Activated T-cell treated with anti-CD3 and anti-CD28 coated beads for 24 hours (primary cell): ENCODE measurements around the gene FOXD1.
"Not testable (repeated sequence)": the region's sequence is repeated elsewhere in the genome, so short reads cannot be mapped to it uniquely, and the experiment has no call there.

Source experiments
- DNase-seq: peaks from one replicate; pipeline ENCODE4 v3.0.0-alpha.2; 2020; ENCODE audit warnings: low read depth

Gene FOXD1

DNA sequence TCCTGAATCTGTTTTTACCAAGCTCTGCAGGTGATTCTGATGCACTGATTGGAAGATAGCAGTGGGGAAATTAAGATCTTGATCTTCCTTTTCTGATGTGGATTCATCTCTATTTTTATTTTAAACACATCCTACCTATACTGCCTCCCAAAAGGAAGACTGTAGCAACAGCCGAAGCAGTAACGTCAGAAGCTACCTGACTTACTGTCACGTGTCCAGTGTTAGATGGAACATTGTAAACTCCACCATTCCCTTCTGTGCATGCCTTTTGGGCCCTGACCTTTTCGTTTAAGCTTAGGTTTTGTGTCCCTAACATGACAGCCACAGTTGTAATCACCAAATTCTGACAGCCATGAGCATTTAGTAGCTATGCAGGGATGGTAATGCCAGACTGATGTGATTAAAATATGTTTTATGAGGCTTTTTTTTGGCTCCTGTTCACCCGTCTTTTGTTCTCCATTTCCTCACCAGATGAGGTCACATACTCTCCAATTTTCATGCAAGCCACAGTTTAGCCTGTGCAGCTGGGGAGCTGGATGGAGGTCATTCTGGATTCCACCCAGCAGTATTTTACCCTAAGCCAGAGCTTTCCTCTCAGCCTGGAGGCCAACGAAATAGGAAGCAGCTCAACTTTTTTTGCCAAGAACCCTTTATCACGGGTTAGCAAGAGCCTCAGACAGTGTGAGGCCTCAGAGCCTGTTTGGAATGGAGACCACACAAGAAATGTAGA lies 15.6 kb upstream of the FOXD1 start:
- no peak for DNase-seq

DNA sequence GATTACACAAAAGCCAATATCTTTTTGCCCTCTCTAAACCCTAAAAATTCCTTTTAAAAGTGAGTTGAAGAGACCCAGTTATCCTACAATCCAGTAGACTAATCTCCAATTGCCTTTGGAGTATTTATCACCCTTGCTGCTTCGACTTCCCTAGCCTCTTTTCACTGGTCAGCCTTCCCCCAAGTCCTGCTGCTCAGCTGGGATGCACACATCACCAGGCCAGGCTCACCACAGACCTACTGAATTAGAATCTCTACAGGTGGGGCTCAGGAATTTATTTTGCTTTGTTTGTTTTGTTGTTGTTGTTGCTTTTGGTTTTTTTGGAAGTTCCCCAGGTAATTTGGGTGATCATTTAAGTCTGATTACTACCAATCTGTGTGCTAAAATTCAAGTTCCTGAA lies 11.6 kb upstream of the FOXD1 start:
- no peak for DNase-seq

DNA sequence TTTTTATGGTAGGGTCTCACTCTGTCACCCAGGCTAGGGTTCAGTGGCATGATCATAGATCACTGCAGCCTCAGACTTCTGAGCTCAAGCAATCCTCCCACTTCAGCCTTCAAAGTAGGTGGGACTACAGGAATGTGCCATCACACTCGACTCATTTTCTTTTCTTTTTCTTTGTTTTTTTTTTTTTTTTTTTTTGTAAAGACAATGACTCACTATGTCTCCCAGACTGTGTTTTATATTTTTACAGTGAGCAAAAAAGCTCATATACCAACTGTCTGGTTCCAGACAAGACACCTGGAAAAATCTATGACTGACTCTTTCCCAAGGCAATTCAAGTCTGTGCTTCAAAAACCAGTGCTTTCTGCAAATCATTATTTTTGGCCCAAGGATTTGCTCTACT lies 10.8 kb upstream of the FOXD1 start:
- DNase-seq: no peak

DNA sequence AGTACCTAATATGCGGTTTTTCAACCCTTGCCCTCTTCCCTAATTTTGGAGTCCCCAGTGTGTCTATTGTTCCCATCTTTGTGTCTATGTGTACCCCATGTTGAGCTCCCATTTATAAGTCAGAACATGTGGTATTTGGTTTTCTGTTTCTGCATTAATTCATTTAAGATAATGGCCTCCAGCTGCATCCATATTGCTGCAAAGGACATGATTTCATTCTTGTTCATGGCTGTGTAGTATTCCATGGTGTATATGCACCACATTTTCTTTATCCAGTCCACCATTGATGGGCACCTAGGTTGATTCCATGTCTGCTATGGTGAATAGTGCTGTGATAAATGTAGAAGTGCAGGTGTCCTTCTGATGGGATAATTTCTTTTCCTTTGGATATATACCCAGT lies 7.9 kb upstream of the FOXD1 start:
- DNase-seq: not testable (repeated sequence)

DNA sequence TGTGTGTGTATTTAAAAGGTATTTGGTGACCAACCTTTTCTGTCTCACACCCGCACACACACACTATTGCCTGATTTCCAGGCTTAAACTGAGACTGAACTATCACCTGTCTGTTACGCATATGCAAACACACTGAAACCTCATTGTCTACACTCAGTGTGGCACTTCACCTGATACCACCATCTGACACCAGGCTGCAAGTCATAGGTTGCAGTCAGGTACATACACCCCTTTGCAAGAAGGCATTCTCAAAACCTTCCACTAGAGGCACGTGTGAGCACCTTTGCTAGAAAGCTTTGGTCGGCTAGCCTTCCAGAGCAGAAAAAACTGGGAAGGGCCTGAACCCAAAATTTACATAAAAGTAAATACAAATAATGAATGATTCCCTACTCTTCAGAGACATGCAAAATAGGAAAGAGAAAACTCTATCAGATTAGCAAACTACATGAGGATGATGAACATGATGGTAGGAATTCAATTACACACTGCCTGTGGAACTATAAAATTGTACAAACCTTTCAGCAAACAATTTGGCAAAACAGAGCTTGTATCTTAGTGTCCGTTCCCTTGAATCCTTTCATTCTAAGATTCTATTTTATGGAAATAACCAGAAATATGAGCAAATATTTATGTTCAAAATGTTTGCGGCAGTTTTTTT lies 5.9 kb upstream of the FOXD1 start:
- no peak for DNase-seq

GRCh38 chr5:73452215-73452614 lies 3.6 kb upstream of the FOXD1 start:
- no peak for DNase-seq

DNA sequence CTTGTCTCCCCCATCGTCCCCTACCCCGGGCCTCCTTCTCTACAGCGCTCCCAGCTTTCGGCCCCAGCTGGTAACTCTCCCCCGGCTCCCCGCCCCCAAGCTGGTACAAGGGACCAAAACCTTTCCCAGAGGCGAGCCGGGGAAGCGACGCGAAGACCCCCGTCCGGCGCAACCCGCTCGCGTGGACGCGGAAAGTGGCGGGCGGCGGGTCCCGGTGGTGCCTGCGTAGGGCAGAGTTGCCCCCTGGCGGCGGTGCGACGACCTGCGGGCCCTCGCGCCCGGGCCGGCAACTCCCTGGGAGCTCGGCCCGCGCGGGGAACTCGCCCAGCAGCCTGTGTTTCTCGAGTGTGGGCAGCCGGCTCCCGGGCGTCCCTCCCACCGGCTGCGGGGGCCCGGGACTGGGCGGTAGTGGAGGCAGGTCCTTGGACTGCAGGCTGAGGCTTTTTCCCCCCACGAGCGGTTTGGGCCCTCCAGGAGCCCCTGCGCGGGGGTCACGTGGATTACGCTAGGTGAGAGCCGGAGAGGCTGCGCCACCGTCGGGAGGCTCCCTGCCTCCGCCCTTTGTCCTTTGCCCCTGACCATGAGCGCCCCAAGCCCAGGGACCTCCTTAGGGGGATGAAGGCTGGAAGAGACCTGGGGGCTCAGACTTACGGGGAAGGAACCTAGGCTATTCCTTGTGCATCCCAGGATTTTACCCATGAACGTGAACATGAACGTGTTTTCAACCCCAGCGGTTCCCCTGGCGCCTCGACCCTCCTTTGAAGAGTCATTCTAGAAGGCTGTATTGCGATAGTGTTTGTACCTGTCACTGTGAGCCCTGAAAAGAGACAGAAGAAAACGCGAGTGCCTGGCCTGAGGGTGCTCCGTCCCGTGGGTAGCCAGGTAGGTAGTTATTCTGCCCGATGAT lies 2.9 kb upstream of the FOXD1 start:
- peak; percentile 47 for DNase-seq

DNA sequence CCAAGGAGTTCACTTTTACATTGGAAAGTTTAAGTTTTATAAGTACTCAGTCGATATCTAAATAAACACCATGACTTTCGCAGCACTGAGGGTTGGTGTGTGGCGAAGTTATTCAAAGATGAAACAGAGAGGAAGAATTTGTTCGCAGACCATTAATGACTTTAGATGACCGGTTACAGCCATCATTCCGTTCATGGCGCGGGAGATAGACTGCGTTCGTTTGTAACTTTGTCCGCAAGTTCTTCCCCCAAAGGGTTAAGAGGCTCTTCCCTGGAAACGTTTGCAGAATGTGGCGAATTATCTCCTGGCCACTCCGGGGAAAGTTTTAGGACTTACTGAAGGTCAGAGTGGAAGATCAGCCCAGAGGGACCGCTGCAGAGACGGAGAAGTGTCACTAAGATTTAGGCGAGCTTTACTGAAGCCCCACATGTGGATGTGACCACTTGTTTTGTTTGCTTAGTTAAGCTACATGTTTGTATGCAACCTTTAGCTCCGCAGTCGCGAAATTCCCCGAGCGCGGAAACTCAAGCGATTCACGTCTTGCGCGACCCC lies 2.2 kb upstream of the FOXD1 start:
- no peak for DNase-seq

DNA sequence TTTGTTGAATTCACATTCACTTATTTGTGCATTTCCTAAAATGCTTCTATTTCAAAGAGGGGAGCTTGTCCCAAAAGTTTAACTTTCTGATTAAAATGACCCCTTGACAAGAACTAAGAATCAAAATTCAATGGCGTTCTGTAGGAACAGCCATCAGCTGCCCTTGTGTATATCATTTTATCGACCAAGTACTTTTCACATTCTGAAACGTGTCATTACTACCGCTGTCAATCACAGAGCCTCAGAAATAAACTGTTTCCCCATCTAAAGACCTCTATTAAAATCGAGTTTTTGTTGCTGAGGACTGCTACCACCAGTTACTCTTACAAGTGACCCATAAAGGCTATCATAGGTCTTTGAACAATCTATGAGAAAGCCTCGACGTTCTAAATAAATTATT lies 1.6 kb upstream of the FOXD1 start:
- DNase-seq: no peak

DNA sequence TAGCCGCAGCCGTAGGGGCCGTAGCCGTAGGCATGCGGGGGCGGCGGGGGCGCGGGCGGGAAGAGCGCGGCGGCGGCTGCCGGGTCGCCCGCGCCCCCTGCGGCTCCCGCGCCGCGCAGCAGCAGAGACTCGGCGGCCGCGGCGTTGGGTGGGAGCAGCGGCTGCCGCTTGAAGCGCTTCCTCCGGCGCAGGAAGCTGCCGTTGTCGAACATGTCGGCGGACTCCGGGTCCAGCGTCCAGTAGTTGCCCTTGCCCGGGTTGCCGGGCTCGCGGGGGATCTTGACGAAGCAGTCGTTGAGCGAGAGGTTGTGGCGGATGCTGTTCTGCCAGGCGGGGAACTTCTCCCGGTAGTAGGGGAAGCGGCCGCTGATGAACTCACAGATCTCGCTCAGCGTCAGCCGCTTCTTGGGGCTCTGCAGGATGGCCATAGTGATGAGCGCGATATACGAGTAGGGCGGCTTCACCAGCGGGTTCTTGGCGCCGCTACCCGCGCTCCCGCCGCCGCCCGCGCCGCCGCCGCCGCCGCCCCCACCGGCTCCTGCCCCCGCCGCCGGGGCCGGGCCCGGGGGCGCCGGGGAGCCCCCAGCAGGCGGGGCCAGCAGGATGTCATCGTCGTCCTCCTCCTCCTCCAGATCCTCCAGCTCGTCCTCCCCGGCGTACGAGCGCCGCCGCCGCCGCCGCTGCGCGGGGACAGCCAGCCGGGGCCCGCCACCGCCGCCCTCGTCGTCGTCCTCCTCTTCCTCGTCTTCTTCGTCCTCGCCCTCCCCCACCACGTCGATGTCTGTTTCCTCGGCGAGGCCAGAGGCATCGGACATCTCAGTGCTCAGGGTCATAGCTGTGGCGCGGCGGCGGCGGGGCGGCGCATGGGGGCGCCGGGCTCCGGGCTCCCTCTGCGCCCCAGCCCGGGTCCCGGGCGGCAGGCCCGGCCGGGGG lies 781 bp downstream of the FOXD1 start:
- no peak for DNase-seq

GRCh38 chr5:73446631-73447529 lies 1.7 kb downstream of the FOXD1 start:
- DNase-seq: no peak

- DNase-seq: no peak
Measured at GRCh38 chr5:73445665-73446630, 2.6 kb downstream of the FOXD1 start.

- DNase-seq: no peak
Measured at GRCh38 chr5:73444499-73445438, 3.8 kb downstream of the FOXD1 start.

DNA sequence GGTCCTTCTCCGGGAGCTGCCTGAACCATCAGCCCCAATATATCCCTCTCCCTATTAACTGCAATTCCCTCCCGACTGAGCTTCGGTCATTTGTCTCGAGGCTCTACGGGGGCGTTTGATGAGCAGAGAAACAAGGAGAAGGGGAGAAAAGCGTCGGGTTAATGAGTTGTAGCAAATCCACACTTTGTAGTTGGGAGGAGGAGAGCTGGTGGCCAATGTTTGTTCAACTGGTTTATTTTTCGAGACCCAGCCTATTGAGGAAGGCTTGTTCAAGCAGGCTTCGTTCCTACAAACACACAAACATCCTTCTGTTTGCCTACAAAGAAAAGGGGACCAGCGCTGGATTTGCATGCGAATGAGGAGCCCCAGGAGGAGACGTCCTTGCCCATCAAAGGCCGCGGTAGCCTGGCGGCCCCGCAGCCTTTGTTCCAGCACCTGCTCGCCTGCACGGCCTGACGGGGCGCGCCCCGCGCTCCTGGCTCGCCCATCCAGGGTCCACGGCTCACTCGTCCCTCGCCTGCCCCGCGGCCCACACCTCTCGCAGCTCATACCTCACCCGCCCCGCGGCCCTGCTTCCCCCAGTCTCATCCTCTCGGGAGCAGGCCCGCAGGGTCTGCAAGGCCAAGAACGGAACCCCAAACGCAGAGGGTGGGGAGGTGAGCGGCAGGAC lies 4.6 kb downstream of the FOXD1 start:
- DNase-seq: no peak

- DNase-seq: no peak
Measured at GRCh38 chr5:73442996-73443627, 5.5 kb downstream of the FOXD1 start.

DNA sequence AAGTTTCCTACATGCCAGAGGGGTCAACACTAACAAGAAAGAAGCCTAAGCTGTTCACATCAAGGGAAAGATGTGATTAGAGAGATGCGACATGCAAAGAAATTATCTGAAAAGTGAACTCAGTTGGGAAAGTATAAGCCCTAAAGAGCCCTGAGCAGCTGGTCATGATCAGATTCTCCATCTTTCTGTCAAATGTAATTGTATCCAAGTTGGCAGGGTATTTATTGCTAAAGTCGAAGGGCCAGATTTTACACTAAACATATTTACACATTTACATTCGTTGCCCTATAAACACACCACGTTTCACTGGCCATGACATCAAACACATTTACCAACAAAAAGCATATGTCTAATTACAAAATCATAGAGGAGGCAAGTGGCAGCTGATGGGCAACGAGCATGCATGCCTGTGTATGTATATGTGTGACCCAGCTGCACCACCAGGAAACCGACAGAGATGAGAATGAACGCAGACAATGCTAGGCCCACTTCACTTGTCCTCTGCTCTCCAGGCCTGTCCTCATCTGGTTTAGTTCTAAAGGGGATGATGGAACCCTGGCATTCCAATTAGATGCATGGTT lies 6.3 kb downstream of the FOXD1 start:
- no peak for DNase-seq

GRCh38 chr5:73441378-73441777 lies 7.2 kb downstream of the FOXD1 start:
- no peak for DNase-seq
